Activated naive CD8-positive, alpha-beta T cell treated with anti-CD3 and anti-CD28 coated beads, Interleukin-2, amount 50 U/mL, for 24 hours (primary cell): ENCODE data around the gene ATP5MC3.
"Not testable (repeated sequence)": the region's sequence is repeated elsewhere in the genome, so short reads cannot be mapped to it uniquely, and the experiment has no call there.

Source experiments
- ATAC-seq: fragments of 150-1000 bp; cut with Tn5 transposase; one replicate; pipeline ENCODE4 v1.10.0; 2021
- DNase-seq: peaks from one replicate; pipeline ENCODE4 v3.0.0; 2021
- H3K27ac Mint-ChIP-seq: one replicate; pipeline ENCODE4 v1.8.0; 2021; ENCODE audit warnings: mild to moderate bottlenecking, mixed read lengths
- H3K27me3 Mint-ChIP-seq: one replicate; pipeline ENCODE4 v1.8.0; 2021; ENCODE audit warnings: mixed read lengths
- H3K36me3 Mint-ChIP-seq: one replicate; pipeline ENCODE4 v1.8.0; 2021; ENCODE audit warnings: low read depth, mixed read lengths
- H3K4me1 Mint-ChIP-seq: one replicate; pipeline ENCODE4 v1.8.0; 2021; ENCODE audit warnings: mixed read lengths
- H3K4me3 Mint-ChIP-seq: one replicate; pipeline ENCODE4 v1.8.0; 2021; ENCODE audit warnings: mild to moderate bottlenecking, moderate library complexity, mixed read lengths
- H3K9me3 Mint-ChIP-seq: one replicate; pipeline ENCODE4 v1.8.0; 2021; ENCODE audit warnings: mixed read lengths

Gene ATP5MC3

GRCh38 chr2:175181104-175181876, at the start of gene ATP5MC3:
ATP5MC3 (minus strand) TSS chr2:175181710; CDS start chr2:175181393, 317 bp downstream.
- DNase-seq (peak; percentile 92), ATAC-seq (peak; percentile 88)
- Mint-ChIP-seq H3K4me3 (peak within 1 kb of the TSS; percentile 90), H3K36me3 (peaks cover 47% of the 10 kb centered on the region), H3K27me3 (no peaks in the 10 kb centered on the region), H3K4me1 (peaks cover 41% of the 10 kb centered on the region), H3K9me3 (peaks cover 7% of the 10 kb centered on the region), H3K27ac (peak within 1 kb of the TSS; percentile 99)

GRCh38 chr2:175228601-175229000, 47.1 kb upstream of the ATP5MC3 start:
- ATAC-seq, H3K36me3 Mint-ChIP-seq, H3K9me3 Mint-ChIP-seq, H3K27ac Mint-ChIP-seq, H3K4me3 Mint-ChIP-seq: not testable (repeated sequence)
- Mint-ChIP-seq H3K27me3 (peaks cover 23% of the 10 kb centered on the region), H3K4me1 (peaks cover 25% of the 10 kb centered on the region)
- DNase-seq: peak; percentile 10

GRCh38 chr2:175228179-175228578, 46.7 kb upstream of the ATP5MC3 start:
- Mint-ChIP-seq H3K9me3 (no peaks in the 10 kb centered on the region), H3K4me1 (peaks cover 21% of the 10 kb centered on the region), H3K27me3 (peaks cover 28% of the 10 kb centered on the region), H3K27ac (no peak overlapping the region), H3K36me3 (no peaks in the 10 kb centered on the region), H3K4me3 (no peak overlapping the region)
- no peak for DNase-seq
- peak; percentile 55 for ATAC-seq

GRCh38 chr2:175227393-175227792, 45.9 kb upstream of the ATP5MC3 start:
- Mint-ChIP-seq H3K36me3 (no peaks in the 10 kb centered on the region), H3K4me3 (no peak overlapping the region), H3K27ac (peak overlapping the region; percentile 46), H3K27me3 (peaks cover 32% of the 10 kb centered on the region), H3K4me1 (peaks cover 21% of the 10 kb centered on the region), H3K9me3 (no peaks in the 10 kb centered on the region)
- DNase-seq (no peak), ATAC-seq (peak; percentile 96)

GRCh38 chr2:175220075-175220474, 38.6 kb upstream of the ATP5MC3 start:
- Mint-ChIP-seq H3K4me3 (no peak overlapping the region), H3K36me3 (no peaks in the 10 kb centered on the region), H3K27me3 (peaks cover 49% of the 10 kb centered on the region), H3K27ac (no peak overlapping the region), H3K4me1 (peaks cover 3% of the 10 kb centered on the region), H3K9me3 (no peaks in the 10 kb centered on the region)
- ATAC-seq (no peak), DNase-seq (no peak)

GRCh38 chr2:175218551-175218950, 37.0 kb upstream of the ATP5MC3 start:
- H3K27me3 Mint-ChIP-seq: peaks cover 46% of the 10 kb centered on the region
- no peak overlapping the region for H3K27ac Mint-ChIP-seq

GRCh38 chr2:175207741-175208438, 26.4 kb upstream of the ATP5MC3 start:
- ATAC-seq: no peak
- Mint-ChIP-seq H3K4me3 (no peak overlapping the region), H3K36me3 (no peaks in the 10 kb centered on the region), H3K27me3 (peaks cover 11% of the 10 kb centered on the region), H3K9me3 (no peaks in the 10 kb centered on the region), H3K4me1 (peaks cover 10% of the 10 kb centered on the region), H3K27ac (no peak overlapping the region)
- no peak for DNase-seq

More at GRCh38 chr2:175218551-175218950, 37.0 kb upstream of the ATP5MC3 start:
- Mint-ChIP-seq H3K9me3 (no peaks in the 10 kb centered on the region), H3K4me3 (no peak overlapping the region), H3K4me1 (peaks cover 3% of the 10 kb centered on the region), H3K36me3 (no peaks in the 10 kb centered on the region)
- DNase-seq (no peak), ATAC-seq (no peak)

- no peaks in the 10 kb centered on the region for H3K9me3 Mint-ChIP-seq
- no peak for DNase-seq
- no peak overlapping the region for H3K4me3 Mint-ChIP-seq
- H3K27ac Mint-ChIP-seq: no peak overlapping the region
- H3K4me1 Mint-ChIP-seq: peaks cover 10% of the 10 kb centered on the region
- no peak for ATAC-seq
- peaks cover 12% of the 10 kb centered on the region for H3K27me3 Mint-ChIP-seq
- no peaks in the 10 kb centered on the region for H3K36me3 Mint-ChIP-seq
These were observed 25.4 kb upstream of the ATP5MC3 start for GRCh38 chr2:175206866-175207265.

GRCh38 chr2:175205523-175205922, 24.0 kb upstream of the ATP5MC3 start:
- H3K27me3 Mint-ChIP-seq: peaks cover 10% of the 10 kb centered on the region
- H3K36me3 Mint-ChIP-seq: no peaks in the 10 kb centered on the region
- H3K9me3 Mint-ChIP-seq: no peaks in the 10 kb centered on the region
- no peak for ATAC-seq
- H3K4me1 Mint-ChIP-seq: peaks cover 10% of the 10 kb centered on the region
- no peak for DNase-seq
- H3K4me3 Mint-ChIP-seq: no peak overlapping the region
- no peak overlapping the region for H3K27ac Mint-ChIP-seq

GRCh38 chr2:175203621-175204496, 22.3 kb upstream of the ATP5MC3 start:
- H3K36me3 Mint-ChIP-seq: no peaks in the 10 kb centered on the region
- H3K27ac Mint-ChIP-seq: no peak overlapping the region
- peaks cover 19% of the 10 kb centered on the region for H3K27me3 Mint-ChIP-seq
- DNase-seq: peak; percentile 55
- H3K4me1 Mint-ChIP-seq: peaks cover 10% of the 10 kb centered on the region
- ATAC-seq: peak; percentile 93
- H3K4me3 Mint-ChIP-seq: no peak overlapping the region
- H3K9me3 Mint-ChIP-seq: no peaks in the 10 kb centered on the region

GRCh38 chr2:175195012-175195411, 13.5 kb upstream of the ATP5MC3 start:
- Mint-ChIP-seq H3K27me3 (peaks cover 37% of the 10 kb centered on the region), H3K4me3 (no peak overlapping the region), H3K27ac (no peak overlapping the region), H3K4me1 (no peaks in the 10 kb centered on the region), H3K36me3 (no peaks in the 10 kb centered on the region), H3K9me3 (no peaks in the 10 kb centered on the region)
- no peak for DNase-seq
- no peak for ATAC-seq

- Mint-ChIP-seq H3K27ac (no peak overlapping the region), H3K4me1 (no peaks in the 10 kb centered on the region), H3K36me3 (no peaks in the 10 kb centered on the region), H3K27me3 (peaks cover 21% of the 10 kb centered on the region), H3K9me3 (no peaks in the 10 kb centered on the region), H3K4me3 (no peak overlapping the region)
- no peak for ATAC-seq
- DNase-seq: no peak
These were observed 7.3 kb upstream of the ATP5MC3 start for GRCh38 chr2:175188761-175189160.

- Mint-ChIP-seq H3K36me3 (no peaks in the 10 kb centered on the region), H3K4me3 (no peak overlapping the region), H3K27ac (no peak overlapping the region), H3K4me1 (peaks cover 2% of the 10 kb centered on the region), H3K27me3 (peaks cover 16% of the 10 kb centered on the region), H3K9me3 (no peaks in the 10 kb centered on the region)
- ATAC-seq (no peak), DNase-seq (no peak)
These were observed 5.9 kb upstream of the ATP5MC3 start for GRCh38 chr2:175187378-175187777.

- ATAC-seq (no peak), DNase-seq (no peak)
- peaks cover 4% of the 10 kb centered on the region for H3K27me3 Mint-ChIP-seq
- H3K4me3 Mint-ChIP-seq: no peak overlapping the region
- H3K4me1 Mint-ChIP-seq: peaks cover 26% of the 10 kb centered on the region
- peaks cover 7% of the 10 kb centered on the region for H3K9me3 Mint-ChIP-seq
- no peak overlapping the region for H3K27ac Mint-ChIP-seq
- peaks cover 26% of the 10 kb centered on the region for H3K36me3 Mint-ChIP-seq
These were observed 2.2 kb upstream of the ATP5MC3 start for GRCh38 chr2:175183674-175184073.
